Endometrium (tissue), 2 donors: ENCODE results near the gene PCCA.

Source experiments
- FAIRE-seq: peaks from 2 replicates; lab custom pipeline; 2012; peaks lifted over from hg19 to GRCh38; lab: Jason Lieb, UNC
- donor health status: control.
- donor health status: control.

PCCA gene

GRCh38 chr13:100432611-100433010 is 343.7 kb downstream of the PCCA start:
- FAIRE-seq, result no peak

DNA sequence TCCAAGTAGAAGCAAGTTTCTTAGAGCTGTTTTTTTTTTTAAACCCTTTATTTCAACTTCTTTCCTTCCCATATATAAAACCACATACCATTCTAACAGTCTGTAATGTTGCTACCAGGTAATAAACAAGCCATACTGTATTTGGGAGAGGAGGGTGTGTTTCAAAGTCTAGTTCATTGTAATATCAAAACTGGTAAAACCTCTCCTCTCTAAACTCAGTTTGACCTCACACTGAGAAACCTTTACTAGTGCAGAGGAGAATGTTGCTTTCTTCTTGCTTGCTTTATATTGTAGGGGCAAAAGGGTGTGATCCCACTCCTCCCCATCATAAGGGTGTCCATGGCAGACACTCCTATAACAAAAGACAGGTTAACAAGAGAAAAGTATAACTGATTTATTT is 344.6 kb downstream of the PCCA start:
- FAIRE-seq, result no peak

DNA sequence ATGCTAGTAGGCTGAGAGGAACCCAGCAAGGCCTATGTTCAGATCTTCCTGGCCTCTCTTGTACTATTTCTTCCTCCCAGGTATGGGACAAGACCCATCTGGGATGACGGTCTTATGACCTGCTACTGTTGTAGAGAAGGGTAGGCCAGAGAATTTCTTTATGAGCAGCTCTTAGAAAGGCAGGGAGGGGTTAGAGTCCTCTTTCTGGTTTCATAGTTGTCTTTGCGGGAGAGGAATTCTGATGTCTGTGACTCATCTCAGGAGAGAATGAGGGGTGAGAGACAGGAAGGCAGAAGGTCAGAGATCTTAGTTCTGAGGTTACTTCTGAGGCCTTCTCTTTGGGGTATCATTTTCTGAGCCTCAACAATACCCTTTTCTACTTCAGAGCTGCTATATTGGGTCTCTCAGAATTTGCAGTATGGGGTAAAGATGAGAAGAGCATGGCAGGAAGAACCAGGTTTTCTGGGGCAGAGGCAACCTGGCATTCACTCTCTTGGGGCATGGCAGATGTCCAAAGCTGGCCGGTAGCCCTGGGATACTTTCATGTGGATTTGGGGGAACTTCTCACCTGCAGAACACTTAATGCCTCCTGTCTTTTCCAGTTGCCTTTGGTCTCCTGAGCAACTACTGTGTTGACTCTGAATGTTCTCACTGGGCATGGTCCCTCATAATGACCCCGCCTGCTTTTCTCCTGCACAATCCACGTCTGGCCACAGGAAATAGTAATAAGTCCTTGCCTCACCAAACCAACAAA is 345.3 kb downstream of the PCCA start:
- FAIRE-seq, result no peak

- no peak for FAIRE-seq
Measured at GRCh38 chr13:100436099-100436498, 347.2 kb downstream of the PCCA start.

- no peak for FAIRE-seq
Measured at GRCh38 chr13:100438059-100438788, 349.3 kb downstream of the PCCA start.

DNA sequence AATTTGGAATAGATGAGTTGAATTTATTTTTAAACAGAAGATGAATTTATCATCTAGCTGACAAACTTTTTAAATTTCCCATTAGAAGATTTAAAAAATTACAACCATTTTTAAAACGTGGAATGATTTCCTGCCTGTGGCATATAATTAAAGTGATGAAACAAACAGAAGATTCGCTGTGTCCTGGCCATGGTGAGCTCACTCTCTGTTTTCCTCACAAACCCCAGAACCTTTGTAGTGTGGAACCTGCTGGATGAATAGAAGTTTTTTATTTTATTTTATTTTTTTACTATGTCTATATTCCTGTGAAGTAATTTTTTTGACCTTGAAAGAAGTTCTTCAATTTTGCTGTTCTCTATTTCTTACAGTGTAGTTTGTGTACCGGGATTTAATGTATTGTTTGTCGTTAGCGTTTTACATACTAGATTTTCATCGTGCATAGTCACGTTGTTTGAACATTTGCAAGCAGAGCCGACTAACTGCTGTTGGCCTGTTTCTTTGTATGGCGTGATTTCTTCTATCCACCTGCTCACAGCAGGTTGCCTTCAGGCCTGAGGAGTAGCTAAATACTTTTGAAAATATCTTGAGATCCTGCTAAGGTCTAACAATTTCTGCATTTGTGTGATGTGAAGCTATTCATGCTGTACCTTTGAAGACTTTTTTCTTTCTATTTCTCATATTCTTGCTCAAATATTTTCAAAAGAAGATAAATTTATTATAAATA is 350.5 kb downstream of the PCCA start:
- no peak for FAIRE-seq

- peak; percentile 84 for FAIRE-seq
Measured at GRCh38 chr13:100440751-100441425, 352.0 kb downstream of the PCCA start.

DNA sequence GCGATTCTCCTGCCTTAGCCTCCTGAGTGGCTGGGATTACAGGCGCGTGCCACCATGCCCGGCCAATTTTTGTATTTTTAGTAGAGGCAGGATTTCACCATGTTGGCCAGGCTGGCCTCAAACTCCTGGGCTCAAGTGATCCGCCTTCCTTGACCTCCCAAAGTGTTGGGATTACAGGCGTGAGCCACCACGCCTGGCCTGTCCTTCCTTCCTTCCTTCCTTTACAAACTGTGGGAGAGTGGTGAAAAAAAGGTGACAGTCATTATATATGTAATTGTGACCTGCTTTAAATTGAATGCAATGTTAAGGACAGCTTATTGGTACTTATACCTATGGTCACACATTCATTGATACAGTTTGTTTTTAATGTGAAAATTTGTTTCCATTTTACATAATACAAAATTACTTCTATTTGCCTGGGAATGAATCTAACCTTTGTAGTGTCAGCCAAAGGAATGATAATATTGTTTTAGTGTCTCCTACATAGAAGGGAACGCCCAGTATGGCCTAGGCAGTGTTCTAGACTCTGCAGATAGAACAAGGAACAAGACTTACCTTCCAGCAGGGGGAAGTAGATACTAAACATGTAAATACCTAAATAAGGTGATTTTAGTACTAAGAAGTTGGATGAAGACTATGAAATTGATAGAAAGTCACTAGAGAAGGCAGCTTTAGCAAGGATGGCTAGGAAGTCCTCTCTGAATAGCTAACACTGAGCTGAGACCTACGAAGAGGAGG is 353.4 kb downstream of the PCCA start:
- FAIRE-seq, result no peak

- no peak for FAIRE-seq
Measured at GRCh38 chr13:100443278-100443997, 354.5 kb downstream of the PCCA start.

GRCh38 chr13:100443998-100444328 is 355.1 kb downstream of the PCCA start:
- FAIRE-seq, result no peak

DNA sequence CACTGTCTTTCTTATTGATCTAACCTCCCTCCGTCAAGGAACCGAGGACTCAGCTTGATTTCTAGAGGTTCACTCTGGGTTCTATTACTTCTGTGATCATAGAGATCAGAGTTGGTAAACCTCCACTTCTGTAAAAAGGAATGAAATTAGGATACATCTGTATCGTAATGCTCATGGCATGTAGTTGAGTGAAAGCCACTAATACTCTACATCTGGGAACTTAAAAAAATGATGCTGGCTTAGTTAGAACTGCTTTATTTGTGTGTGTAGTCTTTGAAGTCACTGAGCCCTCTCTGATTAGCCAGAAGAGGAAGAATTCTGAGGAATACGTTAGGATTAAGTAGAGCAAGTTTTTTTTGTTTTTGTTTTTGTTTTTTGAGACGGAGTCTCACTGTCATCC is 358.9 kb downstream of the PCCA start:
- no peak for FAIRE-seq

DNA sequence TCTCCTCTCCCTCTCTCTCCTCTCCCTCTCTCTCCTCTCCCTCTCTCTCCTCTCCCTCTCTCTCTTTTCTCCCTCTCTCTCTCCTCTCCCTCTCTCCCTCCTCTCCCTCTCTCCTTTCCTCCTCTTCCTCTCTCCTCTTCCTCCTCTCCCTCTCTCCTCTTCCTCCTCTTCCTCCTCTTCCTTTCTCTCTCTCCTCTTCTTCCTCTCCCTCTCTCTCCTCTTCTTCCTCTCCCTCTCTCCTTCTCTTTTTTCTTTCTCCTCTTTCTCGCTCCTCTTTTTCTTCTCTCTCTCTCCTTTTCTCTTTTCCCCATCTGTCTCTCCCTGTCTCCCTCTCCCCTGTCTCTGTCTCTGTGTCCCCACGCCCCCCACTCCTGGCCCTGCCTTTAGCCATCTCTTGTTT is 363.0 kb downstream of the PCCA start:
- no peak for FAIRE-seq

- peak; percentile 92 for FAIRE-seq
Measured at GRCh38 chr13:100454876-100455275, 366.0 kb downstream of the PCCA start.

DNA sequence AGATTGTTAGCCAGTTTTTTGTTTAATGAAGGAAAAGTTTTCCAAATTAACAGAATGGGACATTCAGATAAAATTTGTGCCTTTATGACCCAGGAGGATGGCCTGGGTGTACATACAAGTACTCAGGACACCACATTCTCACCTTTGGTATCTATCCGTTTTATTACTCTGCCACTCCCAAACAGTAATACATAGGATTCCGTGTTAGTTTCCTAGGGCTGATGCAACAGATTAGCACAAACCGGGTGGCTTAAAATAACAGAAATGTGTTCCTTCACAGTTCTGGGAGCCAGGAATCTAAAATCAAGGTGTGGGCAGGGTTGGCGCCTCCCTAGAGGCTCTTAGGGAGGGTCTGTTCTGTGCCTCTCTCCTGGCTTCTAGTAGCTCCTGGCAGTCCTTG is 369.8 kb downstream of the PCCA start:
- FAIRE-seq, result no peak

GRCh38 chr13:100459747-100460146 is 370.9 kb downstream of the PCCA start:
- FAIRE-seq, result no peak

DNA sequence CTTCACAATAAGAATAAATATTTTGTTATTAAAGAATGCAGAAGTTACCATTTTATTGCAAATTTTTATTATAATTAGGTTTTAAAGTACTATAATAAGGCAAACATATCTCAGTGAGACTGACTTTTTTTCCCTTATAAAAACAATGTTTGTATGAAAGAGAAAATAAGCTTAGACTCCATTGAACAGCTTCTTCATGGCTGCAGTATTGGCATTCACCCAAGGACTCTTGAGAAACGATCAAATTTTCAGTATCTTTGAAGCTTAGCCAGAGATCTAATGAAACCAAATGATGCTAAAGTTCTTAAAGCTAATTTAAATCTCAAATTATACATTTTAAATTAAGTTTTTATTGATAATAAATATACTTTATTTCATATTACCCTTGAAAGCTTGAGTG is 371.4 kb downstream of the PCCA start:
- FAIRE-seq, result peak; percentile 96

DNA sequence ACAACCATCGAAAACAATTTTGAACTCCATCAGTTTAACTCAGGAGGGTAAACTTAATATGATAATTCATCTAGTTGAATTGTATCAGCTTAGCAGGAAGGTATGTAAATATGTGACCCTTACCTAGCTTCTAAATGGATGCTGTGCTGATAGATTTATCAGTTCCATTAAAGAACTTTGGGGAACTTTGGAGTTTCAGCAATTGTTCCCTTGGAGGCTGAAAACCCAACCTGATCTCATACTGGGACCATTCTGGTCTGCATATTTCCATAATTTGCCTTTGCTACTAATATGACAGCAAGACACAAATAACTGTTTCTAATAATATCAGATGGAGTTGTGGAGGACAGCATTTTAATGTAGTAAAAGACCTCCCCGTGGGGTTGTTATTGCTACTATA is 371.9 kb downstream of the PCCA start:
- FAIRE-seq, result no peak

- FAIRE-seq, result no peak
Measured at GRCh38 chr13:100461309-100462030, 372.6 kb downstream of the PCCA start.

- FAIRE-seq, result no peak
Measured at GRCh38 chr13:100464006-100464405, 375.1 kb downstream of the PCCA start.

DNA sequence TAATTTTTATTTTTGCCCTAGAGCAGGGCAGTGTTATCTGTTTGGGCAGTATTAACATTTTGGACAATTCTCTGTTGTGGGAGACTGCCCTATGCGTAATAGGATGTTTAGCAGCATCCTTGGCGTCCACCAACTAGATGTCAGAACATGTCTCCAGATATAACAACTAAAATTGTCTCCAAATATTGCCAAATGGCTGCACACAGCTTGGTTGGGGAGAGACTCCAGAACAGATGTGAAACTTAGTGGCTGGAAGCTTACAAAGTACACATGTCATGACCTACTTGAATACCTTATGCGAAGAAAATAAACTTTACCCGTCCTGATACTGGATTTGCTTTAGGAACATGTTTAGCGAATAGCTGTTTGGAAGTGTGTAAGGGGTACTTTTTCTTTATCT is 376.7 kb downstream of the PCCA start:
- no peak for FAIRE-seq
